GM19468 (cell line): Measurements from ENCODE around the gene CARD14.
"Not testable (repeated sequence)": the region's sequence is repeated elsewhere in the genome, so short reads cannot be mapped to it uniquely, and the experiment has no call there.

Source experiments
- ATAC-seq: cut with Tn5 transposase; IDR thresholded peaks from one replicate; pipeline ENCODE4 v1.9.1; 2021; ENCODE audit warnings: mild to moderate bottlenecking, moderate library complexity, moderate number of reproducible peaks; ENCODE audit not compliant: unreplicated experiment; ENCODE audit errors: extremely low read depth

The CARD14 gene

GRCh38 chr17:80182845-80183223 is 13.0 kb downstream of the CARD14 start:
- no peak for ATAC-seq

GRCh38 chr17:80183581-80184422 is 14.0 kb downstream of the CARD14 start:
- ATAC-seq, result no peak

DNA sequence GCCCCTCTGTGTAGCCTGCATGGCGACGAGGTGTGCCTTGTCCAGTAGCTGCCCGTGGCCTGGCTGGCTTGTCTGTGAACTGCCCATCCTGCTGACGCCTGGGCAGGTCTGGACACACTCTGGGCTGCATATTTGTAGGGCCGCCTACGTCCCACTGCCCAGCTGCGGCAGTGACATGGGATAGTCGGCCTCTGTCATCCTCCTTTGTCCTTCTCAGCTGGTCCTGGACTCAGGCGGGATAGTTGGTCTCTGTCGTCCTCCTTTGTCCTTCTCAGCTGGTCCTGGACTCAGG is 14.5 kb downstream of the CARD14 start:
- ATAC-seq, result no peak

- no peak for ATAC-seq
Observed at GRCh38 chr17:80185968-80186367, 16.1 kb downstream of the CARD14 start.

GRCh38 chr17:80187090-80187489 is 17.3 kb downstream of the CARD14 start:
- no peak for ATAC-seq

DNA sequence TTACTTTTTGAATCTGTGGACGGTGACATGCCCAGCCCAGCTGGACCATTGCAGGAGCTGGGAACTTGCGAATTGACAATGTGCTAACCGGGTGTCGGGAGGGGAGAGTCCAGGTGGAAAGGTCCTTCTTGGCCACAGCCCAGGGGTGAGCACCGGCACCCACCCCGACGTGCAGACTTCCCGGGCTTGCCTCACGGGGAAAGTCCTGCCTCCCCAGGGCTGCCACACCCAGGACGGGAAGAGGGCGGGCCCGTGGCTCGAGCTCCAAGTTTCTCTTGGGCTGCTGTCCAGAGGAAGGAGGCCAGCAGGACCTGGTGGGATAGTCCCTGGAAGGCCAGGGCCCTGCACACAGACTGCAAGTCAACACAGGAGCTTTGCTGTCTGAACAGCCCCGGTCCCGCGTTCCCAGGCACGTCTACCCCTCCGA is 17.7 kb downstream of the CARD14 start:
- ATAC-seq, result no peak

DNA sequence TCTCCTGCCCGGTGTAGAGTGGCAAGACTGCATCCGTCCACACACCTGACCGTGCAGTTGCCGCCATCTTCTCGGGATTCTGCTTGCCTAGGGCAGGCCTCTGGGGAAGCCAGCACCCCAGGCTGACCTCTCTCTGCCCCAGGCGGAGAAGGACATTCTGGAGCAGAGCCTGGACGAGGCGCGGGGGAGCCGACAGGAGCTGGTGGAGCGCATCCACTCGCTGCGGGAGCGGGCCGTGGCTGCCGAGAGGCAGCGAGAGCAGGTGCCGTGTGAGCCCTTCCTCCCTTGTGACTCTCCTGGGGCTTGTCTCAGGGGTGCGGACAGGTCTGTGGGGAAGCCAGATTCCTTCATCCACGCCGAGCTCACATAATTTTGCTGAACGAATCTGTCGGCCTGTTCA is 19.8 kb downstream of the CARD14 start:
- ATAC-seq, result no peak

- no peak for ATAC-seq
Observed at GRCh38 chr17:80190716-80191115, 20.9 kb downstream of the CARD14 start.

DNA sequence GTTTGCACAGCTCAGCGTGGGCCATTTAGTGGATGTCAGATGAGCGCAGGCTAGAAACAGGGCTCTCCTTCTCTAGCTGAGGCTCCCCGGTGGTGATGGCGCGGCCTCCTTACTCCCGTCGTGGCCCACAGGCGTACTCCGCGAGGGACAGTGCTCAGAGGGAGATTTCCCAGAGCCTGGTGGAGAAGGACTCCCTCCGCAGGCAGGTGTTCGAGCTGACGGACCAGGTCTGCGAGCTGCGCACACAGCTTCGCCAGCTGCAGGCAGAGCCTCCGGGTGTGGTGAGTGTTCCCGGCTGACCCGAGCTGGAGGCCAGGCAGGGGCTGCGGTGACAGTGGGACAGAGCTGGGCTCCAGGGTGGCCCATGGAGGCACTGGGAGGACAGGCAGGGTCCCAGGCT is 21.4 kb downstream of the CARD14 start:
- no peak for ATAC-seq

DNA sequence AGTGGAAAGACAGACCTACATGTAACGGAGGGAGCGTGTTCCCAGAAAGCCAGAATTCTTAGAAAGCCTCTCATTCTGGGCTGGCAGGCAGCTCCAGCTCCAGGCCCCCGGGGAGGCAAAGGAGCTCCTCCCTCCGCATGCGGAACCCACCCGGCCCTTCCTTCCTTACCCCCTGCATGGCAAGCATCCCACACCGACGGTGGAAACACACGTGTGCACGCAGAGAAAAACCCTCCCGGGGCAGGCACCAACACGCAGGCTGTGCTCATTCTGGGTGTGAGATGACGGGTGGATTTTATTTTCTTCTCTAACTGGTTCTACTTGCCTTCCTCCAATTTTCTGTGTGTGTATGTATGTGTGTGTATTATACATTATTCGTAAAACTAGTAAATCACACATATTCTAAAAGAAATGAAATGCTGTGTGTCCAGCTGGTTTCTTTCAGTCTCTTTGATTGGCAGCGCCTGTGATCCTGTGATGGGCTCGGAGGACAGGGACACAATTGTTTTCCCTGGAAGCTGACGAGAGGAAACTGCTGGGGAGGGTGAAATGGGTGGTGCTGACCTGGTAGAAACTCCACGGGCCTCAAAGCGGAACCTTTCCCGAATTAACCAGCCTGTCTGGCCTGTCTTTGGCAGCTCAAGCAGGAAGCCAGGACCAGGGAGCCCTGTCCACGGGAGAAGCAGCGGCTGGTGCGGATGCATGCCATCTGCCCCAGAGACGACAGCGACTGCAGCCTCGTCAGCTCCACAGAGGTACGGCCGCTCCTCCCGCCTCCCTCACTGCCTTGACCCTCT is 22.2 kb downstream of the CARD14 start:
- ATAC-seq, result no peak

GRCh38 chr17:80195141-80195540 is 25.3 kb downstream of the CARD14 start:
- no peak for ATAC-seq

DNA sequence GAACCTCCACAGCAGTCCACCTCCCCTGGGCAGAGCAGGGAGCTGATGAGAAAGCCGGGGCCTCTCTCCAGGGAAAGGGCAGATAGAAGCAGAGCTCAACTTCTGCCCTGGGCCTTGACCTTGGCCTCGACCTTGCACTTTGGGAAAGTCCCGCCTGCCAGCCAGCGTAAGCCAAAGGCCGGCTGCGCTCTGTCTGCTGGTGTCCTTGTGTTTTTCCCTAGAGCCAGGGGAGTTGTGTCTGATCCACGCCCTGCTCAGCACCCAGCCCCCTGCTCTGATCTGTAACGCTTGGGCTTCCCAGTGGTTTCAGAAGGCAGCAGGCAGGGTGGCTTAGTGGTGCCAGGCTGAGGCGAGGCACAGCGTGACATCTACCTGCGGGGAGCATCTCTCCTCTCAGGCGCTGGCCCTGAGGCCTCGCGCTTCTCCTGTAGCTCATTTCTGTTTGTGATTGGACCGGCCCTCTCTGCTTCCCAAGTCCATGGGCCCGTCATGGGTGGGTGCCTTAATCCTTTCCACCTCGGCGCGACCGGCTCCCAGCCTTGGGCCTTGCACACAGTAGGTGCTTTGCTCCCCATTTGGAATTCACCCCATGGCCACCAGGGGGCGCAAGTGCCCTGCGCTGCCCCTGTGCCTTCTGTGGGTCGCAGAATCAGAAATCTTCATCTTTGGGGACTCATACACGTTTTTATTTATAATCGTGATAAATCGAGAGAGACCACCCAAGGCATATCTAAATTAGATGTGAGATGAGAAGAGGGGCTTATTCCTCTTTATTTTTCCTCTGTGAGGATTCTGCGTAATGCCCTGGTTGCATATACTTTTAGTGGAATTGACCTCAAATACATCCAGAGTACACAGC is 26.1 kb downstream of the CARD14 start:
- no peak for ATAC-seq

DNA sequence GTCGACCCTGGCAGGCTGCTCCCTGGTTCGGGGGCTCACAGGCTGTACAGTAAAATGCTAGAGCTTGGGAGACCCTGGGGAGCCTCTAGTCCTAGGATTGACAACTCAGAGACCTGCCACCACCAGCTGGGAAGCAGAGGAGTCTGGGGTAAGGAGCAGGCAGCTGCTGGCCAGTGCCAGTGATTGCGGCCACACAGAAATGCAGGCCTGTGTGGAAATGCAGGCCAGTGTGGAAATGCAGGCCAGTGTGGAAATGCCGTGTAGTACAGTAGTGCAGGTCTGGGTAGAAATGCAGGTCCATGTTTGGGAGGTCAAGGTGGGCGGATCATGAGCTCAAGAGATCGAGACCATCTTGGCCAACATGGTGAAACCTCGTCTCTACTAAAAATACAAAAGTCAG is 26.8 kb downstream of the CARD14 start:
- ATAC-seq, result no peak

DNA sequence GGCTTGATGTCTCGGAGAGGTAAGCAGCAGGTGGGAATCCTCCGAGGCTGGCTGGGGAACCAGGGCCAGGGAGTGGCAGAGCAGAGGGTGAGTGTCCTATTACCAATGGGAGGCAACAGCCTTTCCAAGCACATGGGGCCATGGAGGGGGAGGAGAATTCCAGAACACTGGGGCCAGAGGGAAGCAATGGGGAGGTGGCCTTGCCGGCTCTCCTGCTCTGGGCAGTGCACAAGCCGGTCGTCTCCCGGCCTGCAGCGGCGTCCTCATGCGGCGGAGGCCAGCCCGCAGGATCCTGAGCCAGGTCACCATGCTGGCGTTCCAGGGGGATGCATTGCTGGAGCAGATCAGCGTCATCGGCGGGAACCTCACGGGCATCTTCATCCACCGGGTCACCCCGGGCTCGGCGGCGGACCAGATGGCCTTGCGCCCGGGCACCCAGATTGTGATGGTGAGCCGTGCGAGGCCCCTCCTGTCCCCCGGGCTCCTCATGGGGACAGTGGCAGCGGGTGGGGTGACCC is 28.4 kb downstream of the CARD14 start:
- no peak for ATAC-seq

DNA sequence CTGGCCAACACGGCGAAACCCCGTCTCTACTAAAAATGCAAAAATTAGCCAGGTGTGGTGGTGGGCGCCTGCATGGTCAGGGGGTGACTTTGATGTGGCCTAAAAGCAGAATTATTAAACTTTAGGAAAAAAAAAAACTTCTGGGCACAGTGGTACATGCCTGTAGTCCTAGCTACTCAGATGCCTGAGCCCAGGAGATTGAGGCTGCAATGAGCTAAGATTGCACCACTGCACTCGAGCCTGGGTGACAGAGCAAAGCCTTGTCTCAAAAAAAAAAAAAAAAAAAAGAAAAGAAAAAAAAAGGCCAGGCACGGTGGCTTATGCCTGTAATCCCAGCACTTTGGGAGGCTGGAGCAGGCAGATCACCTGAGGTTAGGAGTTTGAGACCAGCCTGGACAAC is 29.5 kb downstream of the CARD14 start:
- not testable (repeated sequence) for ATAC-seq

DNA sequence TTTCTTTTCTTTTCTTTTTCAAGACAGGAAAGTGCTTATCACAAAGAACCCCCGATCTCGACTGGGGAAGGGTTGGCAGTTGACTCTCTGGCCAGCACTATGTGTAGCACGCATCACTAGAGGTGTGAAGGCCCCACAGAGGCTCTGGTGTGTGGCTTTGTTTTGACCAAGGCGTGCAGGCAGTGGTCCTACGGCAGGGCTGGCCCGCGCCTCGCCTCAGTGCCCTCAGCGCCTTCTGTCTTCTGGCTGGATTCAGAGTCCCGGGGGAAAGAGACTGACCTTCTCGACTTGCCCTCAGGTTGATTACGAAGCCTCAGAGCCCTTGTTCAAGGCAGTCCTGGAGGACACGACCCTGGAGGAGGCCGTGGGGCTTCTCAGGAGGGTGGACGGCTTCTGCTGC is 31.6 kb downstream of the CARD14 start:
- ATAC-seq, result no peak

- no peak for ATAC-seq
Observed at GRCh38 chr17:80202197-80202596, 32.4 kb downstream of the CARD14 start.

DNA sequence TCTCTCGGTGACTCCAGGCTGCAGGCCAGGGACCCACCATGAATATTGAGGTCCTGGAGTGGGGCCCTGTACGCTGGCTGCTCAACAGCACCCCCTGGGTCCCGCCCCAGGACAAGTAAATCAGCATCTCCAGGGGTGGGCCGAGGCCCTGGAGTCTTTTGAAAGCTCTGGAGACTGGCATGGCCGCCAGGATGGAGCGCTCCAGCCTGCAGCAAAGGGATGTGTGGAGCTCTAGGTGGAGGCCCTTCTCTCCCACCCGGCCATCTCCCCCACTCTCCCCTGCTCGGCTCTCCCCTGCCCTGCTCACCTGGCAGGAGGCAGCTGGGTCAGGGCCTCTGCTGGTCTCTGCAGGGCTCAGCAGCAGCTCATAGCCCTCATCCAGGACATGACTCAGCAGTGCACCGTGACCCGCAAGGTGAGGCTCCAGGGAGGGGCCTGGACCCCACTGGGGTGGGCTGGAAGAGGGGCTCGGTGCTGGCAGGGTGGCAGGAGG is 33.7 kb downstream of the CARD14 start:
- ATAC-seq, result no peak

GRCh38 chr17:80204626-80205468 is 35.0 kb downstream of the CARD14 start:
- no peak for ATAC-seq

- ATAC-seq, result no peak
Observed at GRCh38 chr17:80205811-80206210, 36.0 kb downstream of the CARD14 start.
